Astrocyte (in vitro differentiated cells and primary cell): Measurements from ENCODE around the gene C12orf43.

Source experiments
- EZH2 ChIP-seq: IDR thresholded peaks from 2 replicates; pipeline ENCODE4 v1.6.1; 2012; ENCODE audit warnings: mild to moderate bottlenecking, low read length, inconsistent platforms; ENCODE audit not compliant: insufficient read depth
- TF ChIP-seq, protein P1 (sequence below): IDR thresholded peaks from 2 replicates; pipeline ENCODE4 v1.5.1; 2011; ENCODE audit warnings: low read depth, mild to moderate bottlenecking, inconsistent platforms, low read length, moderate library complexity; ENCODE audit not compliant: insufficient read depth

- TF ChIP-seq, protein P1, sequence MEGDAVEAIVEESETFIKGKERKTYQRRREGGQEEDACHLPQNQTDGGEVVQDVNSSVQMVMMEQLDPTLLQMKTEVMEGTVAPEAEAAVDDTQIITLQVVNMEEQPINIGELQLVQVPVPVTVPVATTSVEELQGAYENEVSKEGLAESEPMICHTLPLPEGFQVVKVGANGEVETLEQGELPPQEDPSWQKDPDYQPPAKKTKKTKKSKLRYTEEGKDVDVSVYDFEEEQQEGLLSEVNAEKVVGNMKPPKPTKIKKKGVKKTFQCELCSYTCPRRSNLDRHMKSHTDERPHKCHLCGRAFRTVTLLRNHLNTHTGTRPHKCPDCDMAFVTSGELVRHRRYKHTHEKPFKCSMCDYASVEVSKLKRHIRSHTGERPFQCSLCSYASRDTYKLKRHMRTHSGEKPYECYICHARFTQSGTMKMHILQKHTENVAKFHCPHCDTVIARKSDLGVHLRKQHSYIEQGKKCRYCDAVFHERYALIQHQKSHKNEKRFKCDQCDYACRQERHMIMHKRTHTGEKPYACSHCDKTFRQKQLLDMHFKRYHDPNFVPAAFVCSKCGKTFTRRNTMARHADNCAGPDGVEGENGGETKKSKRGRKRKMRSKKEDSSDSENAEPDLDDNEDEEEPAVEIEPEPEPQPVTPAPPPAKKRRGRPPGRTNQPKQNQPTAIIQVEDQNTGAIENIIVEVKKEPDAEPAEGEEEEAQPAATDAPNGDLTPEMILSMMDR = no peak
- TF ChIP-seq EZH2 = no peak
These were observed 36.9 kb downstream of the C12orf43 start for GRCh38 chr12:120979220-120979861.
